VCaP (cell line): Measurements from ENCODE around the gene CD44.

Experiments
- H3K27ac ChIP-seq: fragments of 450-650 bp; 2 replicates; pipeline ENCODE4 v1.5.1; 2017
- CTCF ChIP-seq: fragments of 450-650 bp; conservative IDR thresholded peaks from 2 replicates; pipeline ENCODE4 v1.5.1; 2017; ENCODE audit warnings: mild to moderate bottlenecking, moderate library complexity

Gene CD44

GRCh38 chr11:35242412-35243242 is 103.7 kb downstream of the CD44 start:
- H3K27ac ChIP-seq: no peak overlapping the region
- TF ChIP-seq CTCF: no peak

- no peak for TF ChIP-seq CTCF
- H3K27ac ChIP-seq: no peak overlapping the region
These were observed 104.8 kb downstream of the CD44 start for GRCh38 chr11:35243774-35244173.

GRCh38 chr11:35245056-35245455 is 106.1 kb downstream of the CD44 start:
- no peak for TF ChIP-seq CTCF

GRCh38 chr11:35245786-35246185 is 106.8 kb downstream of the CD44 start:
- TF ChIP-seq CTCF: no peak
- H3K27ac ChIP-seq: no peak overlapping the region

More at GRCh38 chr11:35245056-35245455, 106.1 kb downstream of the CD44 start:
- no peak overlapping the region for H3K27ac ChIP-seq

- TF ChIP-seq CTCF: no peak
- no peak overlapping the region for H3K27ac ChIP-seq
These were observed 107.8 kb downstream of the CD44 start for GRCh38 chr11:35246745-35247144.

GRCh38 chr11:35247428-35247827 is 108.5 kb downstream of the CD44 start:
- TF ChIP-seq CTCF: no peak
- no peak overlapping the region for H3K27ac ChIP-seq

- no peak for TF ChIP-seq CTCF
- no peak overlapping the region for H3K27ac ChIP-seq
These were observed 108.9 kb downstream of the CD44 start for GRCh38 chr11:35247863-35248262.
